NCI-H526 (cell line): ENCODE data around the gene CBR4.
"Not testable (repeated sequence)": the region's sequence is repeated elsewhere in the genome, so short reads cannot be mapped to it uniquely, and the experiment has no call there.

Experiments used
- DNase-seq, 2 experiments: peaks; one replicate each; lab custom pipeline; 2025; lab: John Stamatoyannopoulos, UW

The CBR4 gene

GRCh38 chr4:169010125-169011023 is at the start of gene CBR4:
CBR4 (minus strand) TSS chr4:169010255; CDS start chr4:169010089, 166 bp downstream.
- DNase-seq, result peak; percentile 97 to 99

- no peak for DNase-seq
Observed at GRCh38 chr4:169059306-169060211, 49.5 kb upstream of the CBR4 start.

GRCh38 chr4:169058312-169058711 is 48.3 kb upstream of the CBR4 start:
- DNase-seq, result no peak

GRCh38 chr4:169054879-169055278 is 44.8 kb upstream of the CBR4 start:
- no peak for DNase-seq

GRCh38 chr4:169052594-169052945 is 42.5 kb upstream of the CBR4 start:
- no peak for DNase-seq

- DNase-seq, result no peak
Observed at GRCh38 chr4:169051761-169052593, 41.9 kb upstream of the CBR4 start.

GRCh38 chr4:169050881-169051760 is 41.1 kb upstream of the CBR4 start:
- no peak for DNase-seq

- no peak for DNase-seq
Observed at GRCh38 chr4:169050284-169050683, 40.2 kb upstream of the CBR4 start.

- peak in 1 of 2 experiments; percentile 19 for DNase-seq
Observed at GRCh38 chr4:169048868-169049414, 38.9 kb upstream of the CBR4 start.

GRCh38 chr4:169047956-169048355 is 37.9 kb upstream of the CBR4 start:
- no peak for DNase-seq

- no peak for DNase-seq
Observed at GRCh38 chr4:169045862-169046584, 36.0 kb upstream of the CBR4 start.

GRCh38 chr4:169044714-169045447 is 34.8 kb upstream of the CBR4 start:
- DNase-seq, result no peak

- DNase-seq, result no peak
Observed at GRCh38 chr4:169042608-169043007, 32.6 kb upstream of the CBR4 start.

- no peak for DNase-seq
Observed at GRCh38 chr4:169040559-169041261, 30.7 kb upstream of the CBR4 start.

GRCh38 chr4:169039251-169039954 is 29.3 kb upstream of the CBR4 start:
- no peak for DNase-seq

GRCh38 chr4:169037506-169037905 is 27.5 kb upstream of the CBR4 start:
- DNase-seq, result no peak

GRCh38 chr4:169035871-169036620 is 26.0 kb upstream of the CBR4 start:
- DNase-seq, result not testable (repeated sequence)
